Forelimb muscle (tissue), 1 donor: ENCODE measurements around the gene TWIST2. TPM values are rescaled to one million over a fixed set of nuclear protein-coding genes. Genes with fewer than 3 reads are reported as not detected.

Experiments
- DNase-seq: peaks from one replicate; pipeline ENCODE4 v3.0.0-alpha.2; 2013; ENCODE audit warnings: low read depth
- polyA plus RNA-seq: library from polyadenylated mRNA; unstranded; fragments of 120-200 nt; gene quantifications from one replicate; pipeline ENCODE4 v1.2.1, GENCODE V29; 2013; ENCODE audit not compliant: insufficient read length

TWIST2 gene
- polyA plus RNA-seq, 1 donor, result 5.5 TPM

DNA sequence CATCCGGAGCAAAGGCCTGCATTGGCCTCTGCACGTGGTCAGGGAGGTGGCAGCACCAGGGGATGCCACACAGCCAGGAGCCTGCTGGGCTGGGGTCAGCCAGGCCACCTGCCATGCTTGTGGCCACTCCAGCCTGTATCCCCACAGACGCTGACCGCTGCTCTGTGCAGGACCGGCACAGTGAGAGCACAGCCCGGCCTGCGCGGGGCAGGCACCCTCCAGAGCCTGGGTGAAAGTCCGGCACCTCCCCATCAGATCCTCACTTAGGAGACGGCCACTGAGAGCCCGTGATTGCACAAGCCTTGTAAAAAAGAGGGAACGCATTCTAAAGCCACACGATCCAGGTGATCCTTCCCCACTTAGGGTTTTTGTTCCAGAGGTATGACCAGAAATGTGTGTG, 42.2 kb downstream of the TWIST2 start:
- DNase-seq, result no peak

GRCh38 chr2:238890618-238891456, 43.0 kb downstream of the TWIST2 start:
- DNase-seq, result no peak

DNA sequence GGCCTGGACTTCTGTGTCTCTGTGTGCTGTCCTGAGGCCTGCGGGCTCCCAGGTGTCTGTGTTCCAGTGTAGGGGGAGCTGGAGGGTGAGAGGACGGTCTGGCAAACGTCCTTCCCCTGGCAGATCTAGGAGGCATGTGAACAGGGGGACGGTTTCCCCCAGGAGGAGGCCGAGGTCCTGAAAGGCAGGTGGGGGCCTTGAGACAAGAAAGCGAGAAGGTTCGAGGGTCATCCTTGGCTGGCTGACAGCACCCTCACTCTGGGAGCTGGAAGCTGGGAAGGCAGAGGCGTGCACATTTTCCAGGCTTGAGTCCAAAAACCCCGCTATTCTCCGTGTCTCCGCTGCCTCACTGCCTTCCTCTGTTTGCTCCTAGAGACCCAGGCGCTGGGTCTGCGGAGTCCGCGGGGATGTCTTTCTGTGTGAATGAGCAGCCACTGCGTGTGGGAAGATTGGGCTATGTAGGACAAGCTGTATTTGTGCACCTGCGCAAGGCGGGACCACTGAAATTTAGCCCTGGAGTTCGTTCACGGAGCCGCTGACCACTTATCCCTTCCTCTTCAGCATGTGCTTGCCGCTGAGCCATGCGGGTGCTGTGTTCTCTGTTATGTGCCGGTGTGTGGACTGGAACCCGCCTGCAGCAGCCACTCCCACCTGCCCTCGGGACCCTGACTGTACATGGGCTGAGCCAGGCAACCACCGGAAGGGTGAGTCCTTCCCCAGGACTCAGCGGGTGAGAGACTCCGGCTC, 43.7 kb downstream of the TWIST2 start:
- DNase-seq, result peak; percentile 24

GRCh38 chr2:238892204-238892500, 44.3 kb downstream of the TWIST2 start:
- DNase-seq, result no peak

GRCh38 chr2:238892796-238893195, 44.9 kb downstream of the TWIST2 start:
- no peak for DNase-seq

DNA sequence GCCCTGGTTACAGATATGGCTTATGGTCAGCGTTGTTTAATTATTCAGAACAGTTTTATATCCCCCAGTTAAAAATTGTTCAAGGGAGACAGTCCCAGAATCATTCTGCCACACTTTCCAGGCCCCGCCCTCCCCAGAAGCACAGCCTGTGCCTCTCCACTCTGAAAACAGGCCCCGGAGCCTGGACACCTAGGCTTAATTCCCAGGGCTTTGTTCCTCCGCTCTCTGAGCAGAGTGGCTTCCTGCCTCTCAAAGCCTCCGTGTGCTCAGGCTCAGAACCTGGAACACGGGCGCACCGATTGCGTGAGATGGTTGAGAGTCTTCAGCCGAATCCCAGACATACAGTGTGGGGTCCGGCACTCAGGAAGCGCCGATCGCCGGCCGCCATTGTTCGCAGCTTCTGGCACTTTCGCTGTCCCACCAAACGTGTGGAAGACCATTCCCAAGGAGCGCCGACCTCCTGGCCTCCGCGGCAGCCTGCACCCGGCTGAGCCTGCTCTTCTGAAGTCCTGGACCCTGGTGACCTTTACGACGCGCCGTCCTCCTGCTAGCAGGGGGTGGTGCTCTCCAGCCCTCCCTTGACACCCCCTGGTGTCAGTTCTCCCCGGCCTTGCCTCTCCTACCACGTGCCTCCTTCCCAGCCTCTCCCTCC, 45.6 kb downstream of the TWIST2 start:
- DNase-seq, result no peak

GRCh38 chr2:238894226-238894949, 46.5 kb downstream of the TWIST2 start:
- DNase-seq, result no peak

GRCh38 chr2:238894950-238895298, 47.0 kb downstream of the TWIST2 start:
- no peak for DNase-seq

GRCh38 chr2:238895361-238895882, 47.5 kb downstream of the TWIST2 start:
- DNase-seq, result no peak

DNA sequence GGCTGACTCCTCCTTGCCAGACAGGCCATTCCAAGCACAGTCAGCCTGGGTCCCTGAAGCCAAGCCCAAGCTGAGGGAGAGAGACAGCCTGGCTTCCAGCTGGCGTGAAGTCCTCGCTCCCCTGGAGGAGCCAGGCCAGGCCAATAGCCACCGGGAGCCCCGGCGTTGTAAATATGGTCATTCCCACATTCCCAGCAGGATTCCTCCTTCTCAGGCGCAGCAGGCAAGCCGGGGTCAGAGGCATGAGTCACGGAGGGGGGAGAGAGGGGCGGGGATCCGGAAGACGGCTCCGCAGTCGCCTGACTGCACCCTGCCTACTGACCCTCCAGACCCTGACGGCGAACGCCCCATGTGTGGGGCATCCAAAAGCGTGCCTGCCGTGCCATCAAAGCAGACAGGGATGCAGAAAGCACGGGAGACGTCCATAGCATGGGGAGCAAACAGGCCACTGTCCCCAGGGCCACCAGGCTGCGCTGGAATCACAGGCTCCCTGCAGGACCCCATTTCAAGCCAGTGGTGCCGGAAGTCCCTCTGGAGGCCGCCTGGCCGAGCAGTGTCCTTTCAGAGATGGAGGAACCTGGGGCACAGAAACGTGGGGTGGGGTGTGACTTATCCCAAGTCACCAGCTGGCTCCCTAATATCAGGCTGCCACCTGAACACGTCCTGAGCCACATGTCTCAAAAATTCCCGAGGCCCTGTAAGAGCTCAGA, 48.2 kb downstream of the TWIST2 start:
- no peak for DNase-seq

DNA sequence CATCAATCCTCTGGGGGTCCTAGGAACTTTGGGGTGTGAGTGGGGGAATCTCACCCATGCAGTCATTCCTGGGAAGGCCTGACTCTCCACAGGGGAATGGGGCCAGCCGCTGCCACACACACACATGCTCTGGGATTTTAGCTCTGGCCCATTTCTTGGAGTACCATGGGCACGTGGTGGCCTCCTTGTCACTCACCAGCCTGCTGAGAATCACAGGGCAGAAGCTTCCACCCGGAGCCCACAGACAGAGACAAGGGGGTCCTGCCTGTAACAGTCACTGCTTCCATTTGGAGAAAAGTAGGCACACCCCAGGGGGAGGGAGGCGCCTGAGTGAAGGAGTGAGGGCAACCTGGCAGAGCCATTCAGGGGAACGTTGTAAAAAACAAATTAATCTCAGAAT, 48.8 kb downstream of the TWIST2 start:
- DNase-seq, result no peak

- no peak for DNase-seq
Measured at GRCh38 chr2:238897122-238897880, 49.4 kb downstream of the TWIST2 start.

- no peak for DNase-seq
Measured at GRCh38 chr2:238897911-238898311, 50.0 kb downstream of the TWIST2 start.

- no peak for DNase-seq
Measured at GRCh38 chr2:238898534-238899281, 50.8 kb downstream of the TWIST2 start.

DNA sequence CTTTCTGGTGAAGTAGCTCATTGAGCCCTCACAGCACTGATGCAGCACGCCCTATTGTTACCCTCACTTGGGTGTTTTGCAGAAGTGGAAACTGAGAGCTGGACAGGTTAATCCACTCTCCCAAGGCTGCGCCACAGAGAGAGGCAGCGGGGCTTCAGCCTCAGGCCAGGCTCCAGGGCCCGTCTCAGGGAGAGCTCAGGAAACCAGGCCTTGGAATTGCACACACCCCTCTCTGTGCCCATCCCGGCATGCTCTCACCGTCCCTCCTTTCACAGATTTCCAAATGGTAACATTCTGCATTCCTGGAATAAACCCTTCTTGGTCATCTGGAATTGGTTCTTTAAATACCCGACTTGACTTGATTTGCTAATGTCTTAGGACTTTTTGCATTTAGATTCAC, 51.5 kb downstream of the TWIST2 start:
- DNase-seq, result no peak

GRCh38 chr2:238900511-238900910, 52.6 kb downstream of the TWIST2 start:
- no peak for DNase-seq

GRCh38 chr2:238901461-238902057, 53.7 kb downstream of the TWIST2 start:
- no peak for DNase-seq

- DNase-seq, result no peak
Measured at GRCh38 chr2:238902285-238902684, 54.4 kb downstream of the TWIST2 start.

DNA sequence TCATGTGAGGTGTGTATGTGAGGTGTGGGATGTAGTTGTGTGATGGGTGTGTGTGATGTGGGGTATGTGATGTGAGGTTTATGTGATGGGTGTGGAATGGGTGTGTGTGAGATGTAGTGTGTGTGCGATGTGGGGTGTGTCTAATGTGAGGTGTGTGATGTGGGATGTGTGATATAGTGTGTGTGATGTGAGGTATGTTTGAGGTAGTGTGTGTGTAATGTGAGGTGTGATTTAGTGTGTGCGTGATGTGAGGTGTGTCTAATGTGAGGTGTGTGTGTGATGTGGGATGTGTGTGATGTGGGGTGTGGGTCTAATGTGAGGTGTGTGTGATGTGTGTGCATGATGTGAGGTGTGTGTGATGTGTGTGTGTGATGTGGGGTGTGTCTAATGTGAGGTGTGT, 55.3 kb downstream of the TWIST2 start:
- DNase-seq, result no peak
